Urinary bladder (tissue), 4 donors: Measurements from ENCODE around the gene ZNF610. TPM values are rescaled to one million over a fixed set of nuclear protein-coding genes. Genes with fewer than 3 reads are reported as not detected.
A peak's percentile ranks its signal among the peaks of the same experiment; 100 is the strongest.
"Not testable (repeated sequence)": the region's sequence is repeated elsewhere in the genome, so short reads cannot be mapped to it uniquely, and the experiment has no call there.

Experiments
- DNase-seq: peaks from one replicate; pipeline ENCODE4 v3.0.0-alpha.2; 2015; ENCODE audit errors: extremely low spot score
- H3K27ac ChIP-seq: one replicate; pipeline ENCODE4 v1.5.1; 2013; ENCODE audit warnings: low read depth, mild to moderate bottlenecking, moderate library complexity
- H3K36me3 ChIP-seq: one replicate; pipeline ENCODE4 v1.6.1; 2013; ENCODE audit warnings: mild to moderate bottlenecking, moderate library complexity; ENCODE audit not compliant: insufficient read depth
- H3K4me1 ChIP-seq: one replicate; pipeline ENCODE4 v1.6.1; 2013; ENCODE audit warnings: mild to moderate bottlenecking, moderate library complexity; ENCODE audit not compliant: insufficient read depth
- H3K4me3 ChIP-seq: one replicate; pipeline ENCODE4 v1.5.1; 2013; ENCODE audit warnings: low read depth, low read length
- WGBS: extraction: QIAGEN DNeasy Blood & Tissue Kit; methylation state at CpG from one replicate; pipeline ENCODE4 v1.1.7; 2013; 5-methylcytosine and 5-hydroxymethylcytosine counted together
- polyA plus RNA-seq: library from polyadenylated mRNA; stranded (reverse); fragments of 200-250 nt; gene quantifications from one replicate; pipeline ENCODE4 v1.2.3, GENCODE V29; 2013
- total RNA-seq: library from RNA; depleted of rRNA; stranded (reverse); fragments of >200 nt; gene quantifications from one replicate; pipeline ENCODE4 v1.2.3, GENCODE V29; 2014
- donor health status: healthy with polysubstance abuse.
- donor health status: healthy.

Gene ZNF610
- total RNA-seq (8.4 TPM), polyA plus RNA-seq (2.2 TPM)

DNA sequence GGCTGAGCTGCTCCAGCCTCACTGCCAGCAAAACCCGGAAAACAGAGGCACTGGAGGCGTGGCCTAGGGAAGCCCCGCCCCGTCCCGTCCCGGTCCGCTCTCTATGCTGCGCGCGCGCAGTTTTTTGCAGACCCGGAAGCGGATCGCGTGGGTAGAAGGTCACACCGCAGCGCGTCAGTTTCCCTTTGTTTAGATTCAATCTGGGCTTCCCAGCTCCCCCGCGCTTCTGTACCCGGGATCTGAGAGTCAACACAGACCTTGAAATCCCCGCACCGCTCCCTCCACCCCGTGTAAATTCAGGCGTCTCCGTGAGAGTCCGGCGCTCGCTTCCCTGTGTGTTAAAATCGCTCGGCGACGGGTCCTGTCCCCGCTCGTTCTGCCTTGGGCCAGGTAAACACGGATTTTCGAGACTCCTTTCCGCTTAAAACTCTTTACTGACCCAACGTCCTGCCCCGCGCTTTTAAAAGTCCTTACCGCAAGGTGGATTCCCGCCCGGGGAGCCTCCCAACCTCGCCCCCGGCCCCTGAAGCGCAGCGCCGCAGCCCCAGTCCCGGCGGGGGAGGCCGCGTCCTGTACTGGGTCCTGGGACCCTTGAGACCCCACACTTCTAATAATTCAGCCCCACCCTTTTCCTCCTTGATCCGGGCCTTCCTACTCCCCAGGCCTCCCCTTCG, at the start of gene ZNF610:
Gene ZNF610 (plus strand): TSS at position 127 of the 674 bp plus-strand sequence. CDS start 12,930 bp downstream, outside the sequence.
- peak within 1 kb of the TSS; percentile 74 for H3K27ac ChIP-seq
- DNase-seq = peak; percentile 75
- under 1% methylated on average over 55 of the region's 55 CpGs for WGBS
- no peaks in the 10 kb centered on the region for H3K36me3 ChIP-seq
- peak within 1 kb of the TSS; percentile 71 for H3K4me3 ChIP-seq
- no peaks in the 10 kb centered on the region for H3K4me1 ChIP-seq

DNA sequence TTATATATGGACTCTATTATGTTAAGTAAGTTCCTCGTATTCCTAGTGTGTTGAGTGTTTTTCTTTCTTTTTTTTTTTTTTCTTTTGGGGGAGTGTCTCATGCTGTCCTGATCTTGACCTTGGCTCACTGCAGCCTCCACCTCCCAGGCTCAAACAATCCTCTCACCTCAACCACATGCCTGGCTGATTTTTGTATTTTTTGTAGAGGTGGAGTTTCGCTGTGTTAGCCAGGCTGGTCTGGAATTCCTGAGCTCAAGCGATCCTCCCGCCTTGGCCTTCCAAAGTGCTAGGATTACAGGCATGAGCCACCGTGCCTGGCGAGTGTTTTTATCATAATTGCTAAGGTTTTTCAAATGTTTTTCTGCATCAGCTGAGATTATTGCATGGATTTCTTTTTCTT, 49.8 kb upstream of the ZNF610 start:
- H3K4me3 ChIP-seq = no peak overlapping the region
- no peak for DNase-seq
- H3K27ac ChIP-seq = no peak overlapping the region
- no peaks in the 10 kb centered on the region for H3K4me1 ChIP-seq
- H3K36me3 ChIP-seq = peaks cover 2% of the 10 kb centered on the region
- WGBS = 95% methylated on average over 6 of the region's 6 CpGs

DNA sequence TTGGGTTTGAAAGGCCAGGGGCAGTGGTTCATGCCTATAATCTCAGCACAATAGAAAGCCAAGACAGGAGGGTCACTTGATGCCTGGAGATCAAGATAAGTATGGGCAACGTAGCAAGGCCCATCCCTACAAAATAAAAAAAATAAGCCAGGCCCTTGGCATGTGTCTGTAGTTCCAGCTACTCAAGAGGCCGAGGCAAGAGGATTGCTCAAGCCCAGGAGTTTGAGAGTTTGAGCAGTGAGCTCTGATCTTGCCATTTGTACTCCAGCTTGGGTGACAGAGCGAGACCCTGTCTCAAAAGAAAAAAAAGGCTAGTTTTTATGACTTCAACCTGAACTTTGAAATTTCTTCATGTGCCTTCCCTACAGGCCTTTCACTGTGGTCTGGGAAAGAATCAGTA, 44.3 kb upstream of the ZNF610 start:
- Histone ChIP-seq H3K36me3 (no peaks in the 10 kb centered on the region), H3K4me1 (no peaks in the 10 kb centered on the region), H3K27ac (no peak overlapping the region), H3K4me3 (no peak overlapping the region)
- WGBS = 84% methylated on average over 3 of the region's 3 CpGs
- no peak for DNase-seq

DNA sequence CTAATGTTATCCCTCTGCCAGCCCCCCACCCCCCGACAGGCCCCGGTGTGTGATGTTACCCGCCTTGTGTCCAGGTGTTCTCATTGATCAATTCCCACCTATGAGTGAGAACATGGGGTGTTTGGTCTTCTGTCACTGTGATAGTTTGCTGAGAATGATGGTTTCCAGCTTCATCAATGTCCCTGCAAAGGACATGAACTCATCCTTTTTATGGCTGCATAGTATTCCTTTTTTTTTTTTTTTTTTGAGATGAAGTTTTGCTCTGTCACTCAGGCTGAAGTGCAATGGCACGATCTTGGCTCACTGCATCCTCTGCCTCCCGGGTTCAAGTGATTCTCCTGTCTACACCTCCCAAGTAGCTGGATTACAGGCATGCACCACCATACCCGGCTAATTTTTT, 43.1 kb upstream of the ZNF610 start:
- not testable (repeated sequence) for H3K4me1 ChIP-seq, H3K27ac ChIP-seq, DNase-seq, H3K36me3 ChIP-seq, H3K4me3 ChIP-seq
- 97% methylated on average over 6 of the region's 6 CpGs for WGBS

DNA sequence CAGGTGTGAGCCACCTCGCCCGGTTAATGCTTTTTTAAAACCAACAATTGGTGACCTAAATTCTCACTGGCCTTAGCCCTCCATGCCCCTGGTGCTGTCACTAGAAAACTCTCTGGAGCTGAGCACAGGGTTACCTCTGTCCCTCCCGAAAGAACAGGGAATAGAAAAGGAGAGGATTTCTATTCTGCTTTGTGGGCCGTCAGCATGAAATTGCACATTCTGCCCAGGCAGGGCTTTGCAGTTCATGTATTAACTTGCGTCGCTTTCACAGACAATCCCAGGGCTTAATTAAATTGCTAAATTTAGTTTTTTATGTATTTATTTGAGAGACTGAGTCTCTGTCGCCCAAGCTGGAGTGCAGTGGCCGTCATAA, 39.7 kb upstream of the ZNF610 start:
- Histone ChIP-seq H3K27ac (no peak overlapping the region), H3K4me1 (no peaks in the 10 kb centered on the region), H3K36me3 (peaks cover 3% of the 10 kb centered on the region), H3K4me3 (peak overlapping the region; percentile 59)
- WGBS = 19% methylated on average over 8 of the region's 8 CpGs
- no peak for DNase-seq

DNA sequence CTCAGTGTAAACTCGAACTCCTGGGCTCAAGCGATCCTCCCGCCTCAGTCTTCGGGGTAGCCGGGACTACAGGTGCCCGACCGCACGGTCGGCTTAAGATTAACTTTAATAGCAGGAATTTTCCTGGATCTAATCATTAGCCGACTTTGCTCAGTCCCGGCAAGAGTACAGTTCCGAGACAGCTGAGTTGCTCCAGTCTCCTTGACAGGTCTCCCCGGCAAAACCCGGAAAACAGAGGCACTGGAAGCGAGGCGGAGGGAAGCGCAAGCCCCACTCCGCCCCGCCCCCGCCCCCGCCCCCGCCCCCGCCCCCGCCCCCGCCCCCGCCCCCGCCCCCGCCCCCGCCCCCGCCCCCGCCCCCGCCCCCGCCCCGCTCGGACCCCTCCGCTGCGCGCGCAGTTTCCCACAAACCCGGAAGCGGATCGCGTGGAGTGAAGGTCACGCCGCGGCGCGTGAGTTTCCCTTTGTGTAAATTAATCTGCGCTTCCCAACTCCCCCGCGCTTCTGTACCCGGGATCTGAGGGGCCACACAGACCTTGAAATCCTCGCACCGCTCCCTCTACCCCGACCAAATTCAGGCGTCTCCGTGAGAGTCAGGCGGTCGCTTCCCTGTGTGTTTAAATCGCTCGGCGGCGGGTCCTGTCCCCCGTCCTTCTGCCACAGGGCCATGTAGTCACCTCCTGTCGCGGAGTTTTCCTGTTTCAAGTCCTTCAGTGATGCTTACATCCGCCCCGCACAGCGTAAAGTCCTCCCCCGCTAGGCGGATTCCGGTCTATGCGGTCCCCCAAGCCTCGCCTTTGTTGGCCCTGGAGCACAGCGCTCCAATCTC, 39.1 kb upstream of the ZNF610 start, which contains the start of gene ZNF480:
Gene ZNF480 (plus strand): TSS at position 397 of the 828 bp plus-strand sequence. CDS start 3,244 bp downstream, outside the sequence.
- peak; percentile 60 for DNase-seq
- H3K36me3 ChIP-seq = peaks cover 5% of the 10 kb centered on the region
- H3K4me1 ChIP-seq = no peaks in the 10 kb centered on the region
- peak within 1 kb of the TSS; percentile 63 for H3K4me3 ChIP-seq
- WGBS = under 1% methylated on average over 73 of the region's 75 CpGs
- H3K27ac ChIP-seq = peak within 1 kb of the TSS; percentile 48

DNA sequence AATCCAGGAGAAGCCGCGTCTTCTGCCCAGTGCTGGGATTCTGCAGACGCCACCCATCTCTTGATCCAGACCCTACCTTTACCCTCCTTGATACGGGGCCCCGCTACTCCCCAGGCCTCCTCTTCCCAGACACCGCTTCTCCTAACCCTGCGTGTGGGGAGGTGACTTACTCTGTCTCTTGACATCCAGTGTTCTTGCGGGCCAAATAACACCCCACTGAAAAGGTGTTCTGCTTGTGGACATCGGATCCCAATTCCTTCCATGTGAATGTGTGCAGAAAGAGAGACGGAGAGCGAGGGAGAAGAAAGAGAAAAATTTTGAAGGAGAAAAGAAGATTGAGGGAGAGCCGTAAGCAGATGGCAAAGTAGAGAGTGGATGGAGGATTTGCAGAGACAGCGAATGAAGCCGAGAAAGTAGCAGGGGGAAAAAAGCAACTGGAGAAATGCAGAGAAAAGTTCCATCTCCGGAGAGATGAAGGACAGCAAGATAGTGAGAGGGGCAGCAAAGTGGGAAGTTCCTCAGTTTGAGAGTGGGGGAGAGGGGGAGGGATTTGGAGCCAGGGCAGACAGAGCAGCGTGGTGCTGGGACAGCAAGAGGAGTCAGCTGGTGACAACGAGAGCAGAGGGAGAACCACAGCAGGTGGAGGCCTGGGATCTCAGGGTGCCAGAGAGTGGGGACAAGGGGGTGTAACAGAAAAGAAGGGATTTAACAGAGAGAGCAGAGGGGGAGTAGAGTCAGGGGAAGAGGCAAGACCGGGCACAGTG, 38.3 kb upstream of the ZNF610 start:
- 9% methylated on average over 18 of the region's 18 CpGs for WGBS
- peak overlapping the region; percentile 63 for H3K4me3 ChIP-seq
- H3K36me3 ChIP-seq = peaks cover 5% of the 10 kb centered on the region
- no peaks in the 10 kb centered on the region for H3K4me1 ChIP-seq
- no peak for DNase-seq
- peak overlapping the region; percentile 48 for H3K27ac ChIP-seq

DNA sequence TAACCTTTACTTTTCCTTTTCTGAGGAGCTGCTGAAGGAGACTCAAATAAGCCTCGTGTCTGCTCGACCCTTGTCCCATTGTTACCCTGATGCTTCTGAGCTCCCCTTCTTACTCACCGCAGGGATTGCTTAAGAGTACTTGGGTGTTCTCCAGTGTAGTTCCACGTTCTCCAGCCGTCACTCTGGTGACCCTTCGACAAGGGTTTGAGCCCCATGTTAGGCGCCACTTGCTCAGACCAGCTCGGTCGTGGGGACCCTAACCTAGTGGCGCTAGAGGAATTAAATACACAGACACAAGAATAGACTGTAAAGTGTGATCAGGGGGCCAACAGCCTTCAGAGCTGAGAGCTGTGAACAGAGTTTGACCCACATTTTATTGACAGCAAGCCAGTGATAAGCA, 28.8 kb upstream of the ZNF610 start:
- H3K4me3 ChIP-seq = no peak overlapping the region
- peaks cover 13% of the 10 kb centered on the region for H3K36me3 ChIP-seq
- 96% methylated on average over 10 of the region's 10 CpGs for WGBS

DNA sequence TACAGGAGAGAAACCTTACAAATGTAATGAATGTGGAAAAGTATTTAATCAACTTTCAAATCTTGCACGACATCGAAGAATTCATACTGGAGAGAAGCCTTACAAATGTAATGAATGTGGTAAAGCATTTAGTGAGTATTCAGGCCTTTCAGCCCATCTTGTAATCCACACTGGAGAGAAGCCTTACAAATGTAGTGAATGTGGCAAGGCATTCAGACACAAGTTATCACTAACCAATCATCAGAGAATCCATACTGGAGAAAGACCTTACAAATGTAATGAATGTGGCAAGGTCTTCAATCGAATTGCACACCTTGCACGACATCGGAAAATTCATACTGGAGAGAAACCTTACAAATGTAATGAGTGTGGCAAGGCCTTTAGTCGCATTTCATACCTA, 13.6 kb upstream of the ZNF610 start:
- H3K27ac ChIP-seq = no peak overlapping the region
- H3K36me3 ChIP-seq = peaks cover 32% of the 10 kb centered on the region
- H3K4me1 ChIP-seq = no peaks in the 10 kb centered on the region
- WGBS = 97% methylated on average over 6 of the region's 6 CpGs
- no peak overlapping the region for H3K4me3 ChIP-seq
- DNase-seq = no peak

More for the DNA sequence above, 28.8 kb upstream of the ZNF610 start:
- DNase-seq = no peak
- H3K27ac ChIP-seq = no peak overlapping the region
- H3K4me1 ChIP-seq = no peaks in the 10 kb centered on the region

DNA sequence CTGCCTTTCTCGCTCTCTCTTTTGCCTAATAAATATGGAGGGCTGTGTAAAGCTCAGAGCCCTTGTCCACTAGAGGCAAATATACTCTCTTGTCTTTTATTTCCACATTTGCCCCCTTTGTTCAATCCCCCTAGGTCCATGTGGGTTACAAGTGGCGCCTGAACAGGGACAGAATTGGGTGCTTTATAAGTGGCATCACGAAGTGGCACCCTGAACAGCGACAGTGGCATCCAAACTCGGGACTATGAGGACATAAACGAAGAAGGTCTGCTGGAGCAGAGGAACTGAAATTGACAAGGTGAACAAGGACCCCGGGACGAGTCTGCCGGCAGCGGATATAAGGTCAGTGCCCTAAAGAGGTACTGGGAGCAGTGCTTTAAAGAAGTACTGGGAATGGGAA, 4.3 kb upstream of the ZNF610 start:
- 82% methylated on average over 10 of the region's 10 CpGs for WGBS
- DNase-seq = no peak
- no peaks in the 10 kb centered on the region for H3K36me3 ChIP-seq
- H3K27ac ChIP-seq = no peak overlapping the region
- no peak overlapping the region for H3K4me3 ChIP-seq
- H3K4me1 ChIP-seq = no peaks in the 10 kb centered on the region

DNA sequence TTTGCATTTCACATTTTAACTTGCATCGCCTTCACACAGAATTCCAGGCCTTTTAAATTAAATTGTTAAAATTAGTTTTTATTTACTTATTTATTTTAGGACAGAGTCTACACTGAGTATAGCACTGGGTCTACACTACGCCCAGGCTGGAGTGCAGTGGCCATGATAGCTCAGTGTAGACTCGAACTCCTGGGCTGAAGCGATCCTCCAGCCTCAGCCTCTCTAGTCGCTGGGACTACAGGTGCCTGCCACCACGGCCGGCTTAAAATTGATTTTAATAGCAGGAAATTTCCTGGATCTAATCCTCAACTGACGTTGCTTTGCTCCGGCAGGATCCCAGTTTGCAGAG, 301 bp upstream of the ZNF610 start:
- WGBS = 43% methylated on average over 9 of the region's 9 CpGs
- Histone ChIP-seq H3K36me3 (no peaks in the 10 kb centered on the region), H3K4me1 (no peaks in the 10 kb centered on the region), H3K27ac (no peak overlapping the region), H3K4me3 (peak overlapping the region; percentile 71)
- DNase-seq = no peak

DNA sequence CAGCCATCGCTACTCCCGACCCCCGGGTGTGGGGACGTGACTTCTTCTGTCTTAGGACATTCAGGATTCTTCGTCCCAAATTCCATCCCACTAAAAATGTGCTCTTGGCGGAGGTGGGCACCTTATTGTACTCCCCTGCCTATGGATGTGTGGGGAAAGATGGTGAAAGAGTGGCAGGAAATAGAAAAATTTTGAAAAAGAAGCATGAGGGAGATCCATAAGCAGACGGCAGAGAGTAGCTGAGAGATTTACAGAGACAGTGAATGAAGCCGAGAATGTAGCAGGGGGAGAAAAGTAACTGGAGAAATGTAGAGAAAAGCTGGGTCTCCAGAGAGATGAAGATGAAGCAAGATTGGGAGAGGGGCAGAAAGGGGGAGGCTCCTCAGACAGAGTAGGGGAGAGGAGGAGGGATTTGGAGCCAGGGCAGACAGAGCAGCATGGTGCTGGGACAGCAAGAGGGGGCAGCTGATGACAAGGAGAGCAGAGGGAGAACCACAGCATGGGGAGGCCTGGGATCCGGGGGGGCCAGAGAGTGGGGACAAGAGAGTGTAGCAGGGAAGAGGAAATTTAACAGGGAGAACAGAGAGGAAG, 843 bp downstream of the ZNF610 start:
- H3K36me3 ChIP-seq = no peaks in the 10 kb centered on the region
- peak overlapping the region; percentile 71 for H3K4me3 ChIP-seq
- H3K27ac ChIP-seq = no peak overlapping the region
- 2% methylated on average over 9 of the region's 9 CpGs for WGBS
- DNase-seq = no peak
- H3K4me1 ChIP-seq = no peaks in the 10 kb centered on the region

DNA sequence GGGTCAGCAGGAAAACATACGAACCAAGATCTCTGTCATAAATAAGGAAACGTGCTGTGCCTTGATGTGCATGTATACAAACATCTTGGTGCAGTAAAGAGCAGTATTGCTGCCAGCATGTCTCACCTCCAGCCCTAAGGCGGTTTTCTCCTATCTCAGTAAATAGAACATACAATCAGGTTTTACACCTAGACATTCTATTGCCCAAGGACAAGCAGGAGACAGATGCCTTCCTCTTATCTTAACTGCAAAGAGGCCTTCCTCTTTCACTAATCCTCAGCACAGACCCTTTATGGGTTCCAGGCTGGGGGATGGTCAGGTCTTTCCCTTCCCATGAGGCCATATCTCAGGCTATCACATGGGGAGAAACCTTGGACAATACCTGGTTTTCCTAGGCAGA, 3.0 kb downstream of the ZNF610 start:
- H3K4me3 ChIP-seq, DNase-seq, H3K4me1 ChIP-seq, H3K36me3 ChIP-seq, H3K27ac ChIP-seq: not testable (repeated sequence)
- WGBS = 46% methylated on average over 3 of the region's 3 CpGs
